22Rv1 (cell line): ENCODE data around the gene MRPL22.
"Not testable (repeated sequence)": the region's sequence is repeated elsewhere in the genome, so short reads cannot be mapped to it uniquely, and the experiment has no call there.

Source experiments
- H3K27ac ChIP-seq: fragments of 450-650 bp; 2 replicates; pipeline ENCODE4 v1.5.1; 2017
- ZFX ChIP-seq: fragments of 450-650 bp; IDR thresholded peaks from 2 replicates; pipeline ENCODE4 v1.6.1; 2017; ENCODE audit warnings: antibody characterized with exemption, borderline replicate concordance
- TF ChIP-seq, protein P1 (sequence below): fragments of 450-650 bp; IDR thresholded peaks from 2 replicates; pipeline ENCODE4 v1.5.1; 2017; ENCODE audit warnings: mild to moderate bottlenecking

Gene MRPL22

DNA sequence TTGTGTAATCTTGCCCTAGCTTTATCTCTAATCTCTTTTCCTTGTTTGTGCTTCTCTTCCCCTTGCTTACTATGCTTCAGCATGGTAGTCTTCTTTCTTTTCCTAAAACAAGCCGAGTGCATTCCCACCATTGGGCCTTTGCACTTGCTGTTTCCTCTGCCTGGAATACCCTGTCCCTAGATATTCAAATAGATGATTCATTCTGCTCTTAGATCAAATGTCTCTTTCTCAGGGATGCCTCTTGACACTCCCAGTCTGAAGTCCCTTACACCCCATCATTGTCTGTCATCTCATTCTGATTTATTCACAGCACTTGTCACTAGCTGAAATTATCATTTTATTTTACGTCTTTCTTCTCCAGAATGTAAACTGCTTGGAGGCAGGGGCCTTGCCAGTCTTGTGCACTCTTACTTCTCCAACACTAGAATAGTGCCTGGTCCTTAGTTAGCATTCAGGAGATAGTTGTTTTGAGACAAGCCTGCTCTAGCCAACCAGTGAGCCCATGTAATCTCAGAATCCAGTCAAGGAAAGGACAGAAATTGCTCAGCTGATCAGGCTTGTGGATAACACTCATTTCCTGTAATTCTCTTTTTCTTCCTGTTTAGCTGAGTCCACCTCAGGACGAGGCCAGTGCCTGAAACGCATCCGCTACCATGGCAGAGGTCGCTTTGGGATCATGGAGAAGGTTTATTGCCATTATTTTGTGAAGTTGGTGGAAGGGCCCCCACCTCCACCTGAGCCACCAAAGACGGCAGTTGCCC, 25.4 kb downstream of the MRPL22 start:
- no peak overlapping the region for H3K27ac ChIP-seq
- TF ChIP-seq, protein P1, sequence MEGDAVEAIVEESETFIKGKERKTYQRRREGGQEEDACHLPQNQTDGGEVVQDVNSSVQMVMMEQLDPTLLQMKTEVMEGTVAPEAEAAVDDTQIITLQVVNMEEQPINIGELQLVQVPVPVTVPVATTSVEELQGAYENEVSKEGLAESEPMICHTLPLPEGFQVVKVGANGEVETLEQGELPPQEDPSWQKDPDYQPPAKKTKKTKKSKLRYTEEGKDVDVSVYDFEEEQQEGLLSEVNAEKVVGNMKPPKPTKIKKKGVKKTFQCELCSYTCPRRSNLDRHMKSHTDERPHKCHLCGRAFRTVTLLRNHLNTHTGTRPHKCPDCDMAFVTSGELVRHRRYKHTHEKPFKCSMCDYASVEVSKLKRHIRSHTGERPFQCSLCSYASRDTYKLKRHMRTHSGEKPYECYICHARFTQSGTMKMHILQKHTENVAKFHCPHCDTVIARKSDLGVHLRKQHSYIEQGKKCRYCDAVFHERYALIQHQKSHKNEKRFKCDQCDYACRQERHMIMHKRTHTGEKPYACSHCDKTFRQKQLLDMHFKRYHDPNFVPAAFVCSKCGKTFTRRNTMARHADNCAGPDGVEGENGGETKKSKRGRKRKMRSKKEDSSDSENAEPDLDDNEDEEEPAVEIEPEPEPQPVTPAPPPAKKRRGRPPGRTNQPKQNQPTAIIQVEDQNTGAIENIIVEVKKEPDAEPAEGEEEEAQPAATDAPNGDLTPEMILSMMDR: no peak
- no peak for TF ChIP-seq ZFX

DNA sequence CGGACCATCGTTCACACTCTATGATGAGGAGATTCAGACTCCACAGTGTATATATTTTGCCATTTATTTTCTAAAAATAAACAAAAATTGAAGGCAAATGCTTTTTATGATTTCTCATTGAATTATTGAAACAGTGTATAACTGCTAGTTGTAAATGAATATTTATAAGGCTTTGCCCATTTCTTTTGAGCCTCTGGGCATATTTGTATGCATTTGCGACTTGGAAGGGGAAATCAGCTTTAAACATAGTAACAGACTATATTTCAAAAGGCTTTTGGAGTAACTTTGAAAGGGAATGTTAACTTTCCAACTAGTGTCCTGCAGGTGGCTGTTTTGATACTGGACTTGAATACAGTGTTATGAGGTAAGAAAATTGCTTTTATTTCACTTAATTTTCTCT, 26.0 kb downstream of the MRPL22 start:
- no peak overlapping the region for H3K27ac ChIP-seq

DNA sequence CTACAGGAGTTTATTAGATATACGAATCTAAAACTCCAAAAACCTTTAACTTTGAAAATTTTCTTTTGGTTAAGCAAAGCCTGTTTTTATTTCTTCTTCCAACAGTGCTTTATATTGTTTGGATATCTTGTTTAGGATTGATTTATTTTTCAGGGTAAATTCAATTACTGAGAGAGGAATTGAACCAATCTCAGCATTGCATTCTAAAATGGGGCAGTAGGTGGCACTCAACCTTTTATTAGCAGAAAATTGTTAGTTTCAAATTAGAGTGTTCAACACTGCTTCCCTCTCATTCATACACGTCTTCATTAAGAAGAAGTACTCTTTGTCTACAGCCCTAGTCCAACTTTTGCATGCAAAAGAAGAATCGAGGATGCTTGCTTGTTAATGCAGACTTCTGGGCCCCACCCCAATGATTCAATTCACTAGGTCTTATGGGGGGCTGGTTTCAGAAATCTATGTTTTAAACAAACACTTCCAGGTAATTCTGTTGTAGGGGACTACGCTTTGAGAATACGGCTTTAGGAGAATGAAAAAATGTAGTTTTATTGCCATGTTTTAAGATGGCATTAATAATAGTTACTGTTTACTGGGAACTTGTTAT, 26.6 kb downstream of the MRPL22 start:
- H3K27ac ChIP-seq: no peak overlapping the region
- TF ChIP-seq, protein P1: peak; percentile 72
- no peak for TF ChIP-seq ZFX

More for the DNA sequence above, 26.0 kb downstream of the MRPL22 start:
- no peak for TF ChIP-seq ZFX
- TF ChIP-seq, protein P1: no peak

DNA sequence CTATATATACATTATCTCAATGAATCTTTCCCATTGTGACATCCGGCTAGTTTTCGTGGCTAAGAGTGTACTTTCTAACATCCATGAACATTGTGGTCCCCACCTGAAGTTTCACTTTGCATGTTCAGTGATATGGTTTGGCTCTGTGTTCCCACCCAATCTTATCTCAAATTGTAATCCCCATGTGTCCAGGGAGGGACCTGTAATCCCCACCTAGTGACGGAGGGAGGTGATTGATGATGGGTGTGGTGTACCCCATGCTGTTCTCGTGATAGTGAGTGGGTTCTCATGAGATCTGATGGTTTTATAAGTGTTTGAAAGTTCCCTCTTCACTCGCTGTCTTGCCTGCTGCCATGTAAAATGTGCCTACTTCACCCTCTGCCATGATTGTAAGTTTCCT, 28.1 kb downstream of the MRPL22 start:
- no peak overlapping the region for H3K27ac ChIP-seq
- TF ChIP-seq, protein P1: no peak
- no peak for TF ChIP-seq ZFX

DNA sequence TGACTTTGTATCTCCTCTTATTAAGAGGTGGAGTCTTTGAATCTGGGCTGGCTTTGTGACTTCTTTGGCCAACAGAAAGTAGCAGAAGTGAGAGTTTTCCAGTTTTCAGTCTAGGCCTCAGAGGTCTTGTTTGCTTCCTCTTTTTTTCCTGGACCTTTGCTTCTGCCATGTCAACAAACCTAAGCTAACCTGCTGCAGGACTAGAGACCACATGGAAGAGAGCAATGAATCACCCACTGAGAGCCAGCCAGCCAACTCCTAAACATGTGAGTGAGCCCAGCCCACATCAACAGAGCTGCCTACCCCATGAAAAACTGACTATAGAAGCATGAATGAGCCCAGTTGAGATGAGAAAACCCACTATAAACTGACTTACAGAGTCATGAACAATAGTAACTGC, 29.9 kb downstream of the MRPL22 start:
- TF ChIP-seq, protein P1: no peak
- TF ChIP-seq ZFX: no peak
- no peak overlapping the region for H3K27ac ChIP-seq

DNA sequence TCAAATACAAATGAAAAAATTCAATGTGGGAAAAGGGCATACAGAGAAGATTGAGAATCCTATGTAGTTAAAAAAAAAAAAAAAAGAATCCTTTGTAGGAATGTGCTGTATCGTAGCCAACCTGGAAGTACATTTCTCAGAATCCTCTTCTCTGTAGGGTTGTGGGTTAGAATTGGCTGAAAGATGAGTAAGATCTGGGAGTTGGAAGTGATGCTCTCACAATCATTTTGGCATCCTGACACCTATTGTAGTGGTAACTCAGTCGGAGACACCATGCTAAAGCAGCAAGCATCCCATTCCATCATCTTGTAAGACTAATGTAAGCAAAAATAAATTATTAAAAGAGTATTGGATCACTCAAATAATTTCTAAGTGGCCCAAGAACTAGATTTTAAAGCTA, 30.6 kb downstream of the MRPL22 start:
- H3K27ac ChIP-seq: no peak overlapping the region
- TF ChIP-seq ZFX: no peak
- TF ChIP-seq, protein P1: no peak

DNA sequence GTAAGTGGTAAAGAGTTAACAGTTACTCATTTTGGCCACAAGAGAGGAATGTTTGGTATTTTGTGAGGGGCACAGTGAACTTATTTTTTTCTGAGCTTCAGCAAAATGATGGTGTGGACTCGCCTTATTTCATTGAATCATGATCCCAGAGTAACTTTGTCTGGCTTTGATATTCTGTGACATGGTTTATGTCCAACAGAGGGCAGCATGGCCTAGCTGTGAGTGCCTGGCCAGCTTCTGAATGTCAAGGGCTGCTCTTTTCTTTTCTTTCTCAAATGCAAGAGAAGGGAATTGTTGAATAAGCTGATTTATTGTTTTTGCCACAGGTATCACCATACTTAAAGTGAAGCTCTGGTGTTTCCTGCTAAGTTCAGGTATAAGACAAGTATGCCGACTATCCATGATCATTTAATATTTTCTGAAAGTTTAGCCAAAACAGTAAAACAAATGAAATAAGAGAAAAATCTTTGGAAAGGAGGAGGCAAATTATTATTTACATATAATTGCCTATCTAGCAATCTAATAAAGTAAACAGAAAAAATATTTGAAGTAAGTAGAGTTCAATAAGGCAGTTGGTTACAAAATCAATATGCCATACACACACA, 31.7 kb downstream of the MRPL22 start:
- no peak for TF ChIP-seq ZFX
- TF ChIP-seq, protein P1: peak; percentile 83
- H3K27ac ChIP-seq: no peak overlapping the region

DNA sequence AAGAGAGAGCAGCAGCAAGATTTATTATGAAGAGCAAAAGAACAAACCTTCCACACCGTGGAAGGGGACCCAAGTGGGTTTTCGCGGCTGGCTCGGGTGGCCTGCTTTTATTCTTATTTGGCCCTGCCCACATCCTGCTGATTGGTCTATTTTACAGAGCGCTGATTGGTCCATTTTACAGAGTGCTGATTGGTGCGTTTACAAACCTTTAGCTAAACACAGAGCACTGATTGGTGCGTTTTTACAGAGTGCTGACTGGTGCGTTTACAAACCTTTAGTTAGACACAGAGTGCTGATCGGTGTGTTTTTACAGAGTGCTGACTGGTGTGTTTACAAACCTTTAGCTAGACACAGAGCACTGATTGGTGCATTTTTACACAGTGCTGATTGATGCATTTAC, 35.2 kb downstream of the MRPL22 start:
- H3K27ac ChIP-seq: not testable (repeated sequence)
